K562 (cell line): ENCODE data around the gene PEF1. TPM values are rescaled to one million over a fixed set of nuclear protein-coding genes. Genes with fewer than 3 reads are reported as not detected.

Experiments
- ATAC-seq: fragments of 200-7000 bp; cut with Tn5 transposase; 3 replicates; pipeline ENCODE4 v1.9.1; 2020; ENCODE audit warnings: moderate library complexity
- BruUV-seq: library from RNA; stranded (reverse); fragments of 400-500 nt; replicated peaks from 2 replicates; lab custom pipeline; 2021; lab: Mats Ljungman, UMichigan
- CTCF ChIA-PET: fragments of 300-600 bp; formaldehyde crosslinking; extraction: SDS; loops from one replicate; lab custom pipeline; 2021; ENCODE audit warnings: low intra/inter-chr PET ratio; lab: Yijun Ruan, JAX
- POLR2A ChIA-PET: fragments of 300-600, 350-650 bp; sonication (Branson Sonifier 250); formaldehyde crosslinking; extraction: SDS; loops from one replicate; lab custom pipeline; 2021; ENCODE audit warnings: antibody characterized with exemption, inconsistent platforms; lab: Yijun Ruan, JAX
- DNase-seq, 4 experiments: peaks; one replicate each; pipeline versions ENCODE4 v3.0.0 to v3.0.0-alpha.2; 2011 to 2018; ENCODE audit warnings: low spot score in 3 of 4, mixed read lengths in 3 of 4; ENCODE audit errors: extremely low read depth in 1 of 4
- FAIRE-seq: peaks from 2 replicates; lab custom pipeline; 2011; peaks lifted over from hg19 to GRCh38; lab: Jason Lieb, UNC
- H2AFZ ChIP-seq: 2 replicates; pipeline ENCODE4 v1.6.0; 2011; ENCODE audit warnings: low read depth, low read length, control low read depth, inconsistent platforms
- H3K27ac ChIP-seq: fragments of 200-600 bp; 3 replicates; pipeline ENCODE4 v1.8.0; 2011; ENCODE audit warnings: low read depth, mild to moderate bottlenecking, control low read depth, inconsistent platforms, low read length, moderate library complexity, mixed read lengths; ENCODE audit errors: extremely low read depth
- H3K27me3 ChIP-seq, 2 experiments: fragments of 300-600 bp in 1 of 2; 2 replicates in 1 of 2; 3 replicates in 1 of 2; pipeline versions ENCODE4 v1.6.0 to v1.8.0; 2011; ENCODE audit warnings: inconsistent platforms in 2 of 2, low read length in 2 of 2, mild to moderate bottlenecking in 1 of 2, mixed read lengths in 1 of 2, moderate library complexity in 1 of 2; ENCODE audit not compliant: control insufficient read depth in 2 of 2, insufficient read depth in 2 of 2
- H3K36me3 ChIP-seq: fragments of 300-600 bp; 3 replicates; pipeline ENCODE4 v1.8.0; 2011; ENCODE audit warnings: mild to moderate bottlenecking, low read length, inconsistent platforms; ENCODE audit not compliant: control insufficient read depth, insufficient read depth
- H3K4me1 ChIP-seq, 2 experiments: fragments of 200-600 bp in 1 of 2; replicated peaks in 1 of 2; 2 replicates in 1 of 2; 3 replicates in 1 of 2; pipeline versions ENCODE4 v1.5.1 to v1.8.0; 2011; ENCODE audit warnings: inconsistent platforms in 2 of 2, low read length in 2 of 2, mild to moderate bottlenecking in 1 of 2, mixed read lengths in 1 of 2, moderate library complexity in 1 of 2; ENCODE audit not compliant: control insufficient read depth in 2 of 2, insufficient read depth in 2 of 2
- H3K4me2 ChIP-seq: 2 replicates; pipeline ENCODE4 v1.6.1; 2011; ENCODE audit warnings: low read length, control low read depth, inconsistent platforms, mixed read lengths; ENCODE audit not compliant: insufficient read depth
- H3K4me3 ChIP-seq: fragments of 200-600 bp; sonication (generic), shearing (Covaris generic); 2 replicates; pipeline ENCODE4 v1.5.1; 2016; ENCODE audit warnings: control low read depth, inconsistent platforms
- H3K79me2 ChIP-seq: fragments of 200-600 bp; 3 replicates; pipeline ENCODE4 v1.8.0; 2011; ENCODE audit warnings: low read length, inconsistent platforms; ENCODE audit not compliant: control insufficient read depth, insufficient read depth
- H3K9ac ChIP-seq, 2 experiments: 2 replicates each; pipeline versions ENCODE4 v1.6.0 to v1.6.1; 2011; ENCODE audit warnings: low read depth in 2 of 2, low read length in 2 of 2, control low read depth in 1 of 2, inconsistent platforms in 1 of 2, mild to moderate bottlenecking in 1 of 2, mixed read lengths in 1 of 2; ENCODE audit not compliant: insufficient read depth in 1 of 2
- H3K9me1 ChIP-seq: one replicate; pipeline ENCODE4 v1.6.0; 2011; ENCODE audit warnings: inconsistent platforms, mild to moderate bottlenecking, low read length, moderate library complexity; ENCODE audit not compliant: control insufficient read depth, insufficient read depth
- H3K9me3 ChIP-seq: replicated peaks from 2 replicates; pipeline ENCODE4 v1.5.1; 2011; ENCODE audit warnings: low read depth, low read length, inconsistent platforms; ENCODE audit not compliant: control insufficient read depth, insufficient read depth
- H4K20me1 ChIP-seq: replicated peaks from 2 replicates; pipeline ENCODE4 v1.6.1; 2011; ENCODE audit warnings: low read length, inconsistent platforms, mixed read lengths; ENCODE audit not compliant: control insufficient read depth, insufficient read depth
- CEBPZ ChIP-seq: fragments of 150-350 bp; IDR thresholded peaks from 2 replicates; pipeline ENCODE4 v1.6.1; 2014; ENCODE audit warnings: low read depth, mild to moderate bottlenecking, low read length, borderline replicate concordance
- GABPB1 ChIP-seq: sonication (generic); formaldehyde crosslinking; IDR thresholded peaks from 2 replicates; pipeline ENCODE4 v1.8.0; 2022; ENCODE audit warnings: mild to moderate bottlenecking, missing genetic modification reagents
- KLF16 ChIP-seq: IDR thresholded peaks from 2 replicates; pipeline ENCODE4 v1.6.1; 2016; ENCODE audit warnings: antibody characterized with exemption
- L3MBTL2 ChIP-seq: fragments of 450-650 bp; IDR thresholded peaks from 2 replicates; pipeline ENCODE4 v1.6.1; 2016; ENCODE audit warnings: mild to moderate bottlenecking, moderate library complexity
- NCOA4 ChIP-seq: fragments of 450-650 bp; IDR thresholded peaks from 2 replicates; pipeline ENCODE4 v1.6.1; 2018; ENCODE audit warnings: mild to moderate bottlenecking; ENCODE audit not compliant: partially characterized antibody
- NFE2 ChIP-seq: IDR thresholded peaks from 2 replicates; pipeline ENCODE4 v1.6.1; 2014; ENCODE audit warnings: antibody characterized with exemption, low read depth
- SMARCB1 ChIP-seq: IDR thresholded peaks from 2 replicates; pipeline ENCODE4 v1.6.1; 2011; ENCODE audit warnings: improper control_type of control experiment, low read depth; ENCODE audit not compliant: insufficient read length
- TEAD1 ChIP-seq, 2 experiments: fragments of 450-650 bp in 1 of 2; sonication (generic) in 1 of 2; formaldehyde crosslinking; IDR thresholded peaks; 2 replicates each; pipeline versions ENCODE4 v1.4.0 to v1.8.0; 2020 to 2022; ENCODE audit warnings: mild to moderate bottlenecking in 2 of 2, missing genetic modification reagents in 1 of 2
- ZBTB34 ChIP-seq: fragments of 250-450 bp; sonication (Bioruptor Pico); IDR thresholded peaks from 2 replicates; pipeline ENCODE4 v1.8.0; 2021; ENCODE audit warnings: mild to moderate bottlenecking, moderate library complexity
- ZNF263 ChIP-seq: sonication (generic); formaldehyde crosslinking; IDR thresholded peaks from 2 replicates; pipeline ENCODE4 v1.8.0; 2022; ENCODE audit warnings: mild to moderate bottlenecking, missing genetic modification reagents, borderline replicate concordance
- ZNF311 ChIP-seq: fragments of 250-450 bp; sonication (Bioruptor Pico); IDR thresholded peaks from 2 replicates; pipeline ENCODE4 v1.4.0; 2020; ENCODE audit warnings: mild to moderate bottlenecking, moderate library complexity
- ZNF695 ChIP-seq: fragments of 450-650 bp; formaldehyde crosslinking; IDR thresholded peaks from 2 replicates; pipeline ENCODE4 v1.4.0; 2020; ENCODE audit warnings: mild to moderate bottlenecking, moderate library complexity
- ZZZ3 ChIP-seq: fragments of 450-650 bp; IDR thresholded peaks from 2 replicates; pipeline ENCODE4 v1.6.1; 2016; ENCODE audit warnings: antibody characterized with exemption, mild to moderate bottlenecking, moderate library complexity
- WGBS: fragments of 100-300 bp; shearing (Covaris generic); methylation state at CpG from one replicate; pipeline ENCODE4 v1.1.6; 2016; ENCODE audit warnings: low coverage, mixed read lengths; ENCODE audit not compliant: insufficient coverage; ENCODE audit errors: missing lambda C conversion rate; 5-methylcytosine and 5-hydroxymethylcytosine counted together
- in situ Hi-C: fragments of 300-500 bp; cut with MboI; formaldehyde crosslinking; loops from 4 replicates; pipeline ENCODE4 v1.15.0; 2018; ENCODE audit warnings: inconsistent platforms, mixed read lengths
- intact Hi-C: fragments of 100-400 bp; cut with micrococcal nuclease; formaldehyde crosslinking; loops from 2 replicates; pipeline ENCODE4 v1.14.2; 2022
- polyA plus RNA-seq, 8 experiments: library from polyadenylated mRNA; depleted of rRNA in 4 of 8; stranded (reverse) in 5 of 8; unstranded in 3 of 8; fragments of >200 nt; fragmentation: Nextera tagmentation in 2 of 8; fragmentation: Illumina TruSeq in 1 of 8; extraction: Ambion mirVana in 2 of 8; extraction: Trizol in 1 of 8; gene quantifications; 2 replicates each; pipeline versions ENCODE4 v1.2.1 to v1.2.3, GENCODE V29; 2011 to 2014; ENCODE audit warnings: inconsistent platforms in 1 of 8, missing spikeins in 1 of 8
- total RNA-seq, 7 experiments: library from RNA; depleted of rRNA in 6 of 7; stranded (reverse); fragments of >200 nt in 6 of 7; fragmentation: Illumina TruSeq in 2 of 7; extraction: Trizol in 2 of 7; gene quantifications; 2 replicates each; pipeline versions ENCODE4 v1.2.1 to v1.2.3, GENCODE V29; 2011 to 2021; ENCODE audit warnings: low replicate concordance in 1 of 7

PEF1 gene
- total and polyA plus RNA-seq, 9 of the 15 experiments (the other 6 are each of a cell fraction or from before 2014, with no cell fraction given), result 26.3 to 95.5 (median 61.9) TPM

- Histone ChIP-seq H3K4me1 (peaks cover 0 to 7% of the 10 kb centered on the region in 2 experiments; a peak in 1 of 5 replicates), H3K9me3 (no peaks in the 10 kb centered on the region), H2AFZ (no peak overlapping the region), H3K9ac (no peak overlapping the region), H4K20me1 (peaks cover 16% of the 10 kb centered on the region; the same call in 1 of the 2 replicates), H3K9me1 (no peaks in the 10 kb centered on the region), H3K4me2 (no peak overlapping the region), H3K36me3 (no peaks in the 10 kb centered on the region), H3K79me2 (no peaks in the 10 kb centered on the region), H3K27ac (no peak overlapping the region), H3K4me3 (no peak overlapping the region), H3K27me3 (peaks cover 25 to 78% of the 10 kb centered on the region in 2 experiments; a peak in 4 of 5 replicates)
- CTCF ChIA-PET, result interaction anchor here (2.7 to 3.6 kb wide), 2 partner anchors 83 to 127 kb away, joined by 27 to 46 read pairs; no protein-coding TSS in a partner anchor
- POLR2A ChIA-PET, result interaction anchor here (0.6 to 2.0 kb wide), 3 partner anchors 12 to 860 kb away, joined by 3 to 11 read pairs (median 7); partner anchors contain the start of gene PEF1
- in situ Hi-C loops (no loop called here), intact Hi-C loops (loop anchor here (2.0 to 5.0 kb wide), 3 partner anchors 42 to 750 kb away; partner anchors contain the start of gene COL16A1)
- ATAC-seq (no peak), DNase-seq (no peak), FAIRE-seq (no peak)
- TF ChIP-seq ZNF311 (CRISPR knock-in tag) (no peak), TEAD1 (CRISPR knock-in tag; IDR thresholded peaks at IDR 0.05) (no peak), KLF16 (no peak), ZBTB34 (CRISPR knock-in tag) (no peak), L3MBTL2 (no peak), ZZZ3 (no peak), SMARCB1 (no peak), GABPB1 (CRISPR knock-in tag) (no peak), NFE2 (no peak), CEBPZ (no peak), ZNF263 (CRISPR knock-in tag) (no peak), ZNF695 (CRISPR knock-in tag) (no peak), NCOA4 (no peak)
- no TSS peak for BruUV-seq
- WGBS, result 2% methylated on average over 12 of the region's 12 CpGs
Measured at GRCh38 chr1:31662463-31662862, 17.8 kb upstream of the PEF1 start.
